PFSK-1 (cell line): ENCODE data around the gene PNPLA7.

Source experiments
- FOXP2 ChIP-seq: optimal IDR thresholded peaks from 2 replicates; pipeline ENCODE3; 2011; ENCODE audit warnings: borderline replicate concordance, control low read depth, inconsistent platforms; ENCODE audit not compliant: insufficient read depth; ENCODE audit errors: extremely low read length, extremely low read depth
- POLR2AphosphoS5 ChIP-seq: IDR thresholded peaks from 2 replicates; pipeline ENCODE4 v1.6.1; 2012; ENCODE audit warnings: low read depth, mild to moderate bottlenecking, control low read depth, low read length, moderate library complexity
- SIN3A ChIP-seq: IDR thresholded peaks from 2 replicates; pipeline ENCODE4 v1.6.1; 2012; ENCODE audit warnings: mild to moderate bottlenecking, low read length, moderate library complexity, borderline replicate concordance; ENCODE audit not compliant: insufficient read depth
- TAF1 ChIP-seq: IDR thresholded peaks from 2 replicates; pipeline ENCODE4 v1.6.1; 2012; ENCODE audit warnings: low read length, control low read depth, borderline replicate concordance; ENCODE audit not compliant: insufficient read depth
- TF ChIP-seq, protein P1 (sequence below), 2 experiments: IDR thresholded peaks; 2 replicates each; pipeline versions ENCODE4 v1.6.1 to v1.8.0; 2011 to 2012; ENCODE audit warnings: low read depth in 2 of 2, low read length in 2 of 2, control low read depth in 1 of 2, inconsistent platforms in 1 of 2, mild to moderate bottlenecking in 1 of 2, moderate library complexity in 1 of 2; ENCODE audit not compliant: insufficient read depth in 1 of 2

Gene PNPLA7

DNA sequence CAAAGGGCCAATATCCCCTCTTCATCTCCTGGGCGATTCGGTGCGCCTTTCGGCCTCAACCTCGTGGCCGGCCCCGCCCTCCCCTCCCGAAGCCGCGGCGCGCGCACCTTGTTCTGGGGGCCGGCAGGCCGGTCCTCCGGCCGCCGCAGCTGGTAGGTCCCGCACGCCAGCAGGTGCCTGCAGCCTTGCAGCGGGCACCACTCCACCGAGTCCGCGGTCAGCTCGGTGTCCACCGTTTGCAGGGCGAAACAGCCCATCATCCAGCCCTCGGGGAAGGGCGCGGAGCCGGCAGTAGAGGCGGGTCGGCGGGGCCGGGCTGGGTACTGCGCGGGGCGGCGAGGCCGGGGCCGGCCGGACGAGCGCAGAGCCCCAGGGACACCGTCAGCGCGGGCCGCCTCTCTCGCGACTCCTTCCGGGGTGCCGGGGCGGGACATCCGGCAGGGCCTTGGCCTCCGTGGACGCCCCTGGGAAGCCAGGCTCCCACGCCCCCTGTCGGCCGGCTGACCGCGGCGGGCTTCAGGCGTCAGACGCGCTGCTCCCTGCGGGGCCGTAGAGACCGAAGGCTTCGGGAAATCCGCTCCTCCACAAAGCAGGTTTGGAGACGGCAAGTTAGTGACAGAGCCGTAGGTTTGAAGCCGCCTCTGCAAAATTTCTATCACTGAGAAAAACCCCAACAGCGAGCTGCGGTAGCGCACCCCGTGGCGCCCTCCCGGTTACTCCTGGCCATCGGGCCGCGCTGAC is 28.5 kb upstream of the PNPLA7 start, which contains the start of gene DPH7:
DPH7 (minus strand) TSS at position 408 of the 741 bp plus-strand sequence; CDS start at position 260, 148 bp downstream.
- TF ChIP-seq TAF1 (peak; percentile 72; the same call in 1 of the 2 replicates), SIN3A (peak; percentile 75; the same call in 1 of the 2 replicates), POLR2AphosphoS5 (peak; percentile 61), FOXP2 (peak; percentile 86)
- TF ChIP-seq, protein P1, sequence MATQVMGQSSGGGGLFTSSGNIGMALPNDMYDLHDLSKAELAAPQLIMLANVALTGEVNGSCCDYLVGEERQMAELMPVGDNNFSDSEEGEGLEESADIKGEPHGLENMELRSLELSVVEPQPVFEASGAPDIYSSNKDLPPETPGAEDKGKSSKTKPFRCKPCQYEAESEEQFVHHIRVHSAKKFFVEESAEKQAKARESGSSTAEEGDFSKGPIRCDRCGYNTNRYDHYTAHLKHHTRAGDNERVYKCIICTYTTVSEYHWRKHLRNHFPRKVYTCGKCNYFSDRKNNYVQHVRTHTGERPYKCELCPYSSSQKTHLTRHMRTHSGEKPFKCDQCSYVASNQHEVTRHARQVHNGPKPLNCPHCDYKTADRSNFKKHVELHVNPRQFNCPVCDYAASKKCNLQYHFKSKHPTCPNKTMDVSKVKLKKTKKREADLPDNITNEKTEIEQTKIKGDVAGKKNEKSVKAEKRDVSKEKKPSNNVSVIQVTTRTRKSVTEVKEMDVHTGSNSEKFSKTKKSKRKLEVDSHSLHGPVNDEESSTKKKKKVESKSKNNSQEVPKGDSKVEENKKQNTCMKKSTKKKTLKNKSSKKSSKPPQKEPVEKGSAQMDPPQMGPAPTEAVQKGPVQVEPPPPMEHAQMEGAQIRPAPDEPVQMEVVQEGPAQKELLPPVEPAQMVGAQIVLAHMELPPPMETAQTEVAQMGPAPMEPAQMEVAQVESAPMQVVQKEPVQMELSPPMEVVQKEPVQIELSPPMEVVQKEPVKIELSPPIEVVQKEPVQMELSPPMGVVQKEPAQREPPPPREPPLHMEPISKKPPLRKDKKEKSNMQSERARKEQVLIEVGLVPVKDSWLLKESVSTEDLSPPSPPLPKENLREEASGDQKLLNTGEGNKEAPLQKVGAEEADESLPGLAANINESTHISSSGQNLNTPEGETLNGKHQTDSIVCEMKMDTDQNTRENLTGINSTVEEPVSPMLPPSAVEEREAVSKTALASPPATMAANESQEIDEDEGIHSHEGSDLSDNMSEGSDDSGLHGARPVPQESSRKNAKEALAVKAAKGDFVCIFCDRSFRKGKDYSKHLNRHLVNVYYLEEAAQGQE (IDR thresholded peaks at IDR 0.05; ENCODE audit: insufficient read depth in 1 of 2, low read depth in 2 of 2, low read length in 2 of 2), result 0 out of 4 replicates have a peak, but pooled peaks of 1 of the 2 experiments have one; percentile 50

DNA sequence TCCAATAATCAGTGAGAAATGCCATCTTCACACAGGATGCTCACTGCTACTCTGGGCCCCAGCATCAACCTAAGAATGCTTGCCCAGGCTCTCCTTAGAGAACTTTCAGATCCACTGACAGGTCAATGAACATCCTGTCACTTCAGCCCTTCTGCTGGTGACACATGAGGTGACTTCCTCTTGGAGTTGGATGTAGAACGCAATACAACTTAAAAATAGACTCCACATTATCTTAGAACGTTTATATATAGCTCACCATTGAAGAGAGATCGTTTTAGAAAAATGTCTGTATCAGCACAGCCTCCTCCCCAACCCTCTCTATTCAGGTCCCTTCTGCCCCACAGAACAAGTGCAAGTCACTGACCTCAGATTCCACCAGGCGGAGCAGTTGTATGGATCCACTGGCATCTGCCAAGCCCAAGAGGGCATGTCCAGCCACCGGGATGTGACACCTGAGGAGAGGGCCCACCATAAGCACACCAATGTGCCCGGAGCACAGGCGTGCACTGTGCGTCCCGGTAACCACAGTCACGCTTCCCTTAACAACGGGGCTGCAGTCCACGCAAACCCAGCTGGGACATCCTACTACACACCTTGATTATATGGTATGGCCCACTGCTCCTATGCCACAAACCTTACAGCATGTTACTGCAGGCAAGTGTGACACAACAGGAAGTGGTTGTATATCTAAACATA is 25.7 kb upstream of the PNPLA7 start:
- TF ChIP-seq FOXP2 (no peak), POLR2AphosphoS5 (no peak), TAF1 (no peak), SIN3A (no peak)
- TF ChIP-seq, protein P1 (IDR thresholded peaks at IDR 0.05; ENCODE audit: insufficient read depth in 1 of 2, low read depth in 2 of 2, low read length in 2 of 2), result no peak

DNA sequence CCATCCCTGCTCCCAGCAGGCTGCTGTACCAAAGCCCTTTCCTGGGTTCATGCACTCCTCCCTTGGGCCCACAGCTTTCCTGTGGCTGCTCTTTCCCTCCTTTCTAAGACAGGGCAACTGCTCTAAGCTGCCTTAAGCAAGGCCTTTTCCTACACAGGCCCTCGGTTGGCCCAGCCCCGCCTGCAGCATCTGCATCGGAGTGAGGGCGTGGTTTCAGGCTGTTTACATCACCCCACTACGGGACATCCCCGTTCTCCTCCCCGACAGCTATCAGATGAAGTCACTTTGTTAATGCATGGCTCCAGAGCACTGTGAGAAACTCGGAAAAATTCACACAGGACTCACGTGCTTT is 25.1 kb upstream of the PNPLA7 start:
- TF ChIP-seq POLR2AphosphoS5, result no peak
- TF ChIP-seq, protein P1 (IDR thresholded peaks at IDR 0.05; ENCODE audit: insufficient read depth in 1 of 2, low read depth in 2 of 2, low read length in 2 of 2), result no peak
- no peak for TF ChIP-seq TAF1
- TF ChIP-seq SIN3A, result no peak
- no peak for TF ChIP-seq FOXP2

DNA sequence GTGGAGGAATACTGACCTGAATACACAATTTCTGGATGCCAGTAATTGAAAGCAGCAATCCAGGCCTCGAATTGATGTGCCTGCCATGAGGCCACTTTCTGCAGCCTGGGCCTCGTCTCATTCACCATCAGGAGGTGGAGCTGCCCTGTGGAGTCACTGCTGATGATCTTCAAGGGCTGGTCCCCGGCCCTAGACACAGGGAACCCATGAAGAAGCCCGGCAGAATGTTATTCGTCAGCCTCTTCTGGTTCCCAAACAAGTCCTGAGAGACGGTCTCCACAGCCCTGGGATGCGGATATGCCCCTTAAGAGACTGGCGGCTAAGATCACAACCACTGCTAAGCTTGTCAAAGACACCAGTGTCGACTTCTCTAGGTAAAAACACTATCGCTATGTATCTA is 24.0 kb upstream of the PNPLA7 start:
- TF ChIP-seq SIN3A, result no peak
- TF ChIP-seq, protein P1 (IDR thresholded peaks at IDR 0.05; ENCODE audit: insufficient read depth in 1 of 2, low read depth in 2 of 2, low read length in 2 of 2), result no peak
